ENCODE measurements around the gene LAS1L. TPM values are rescaled to one million over a fixed set of nuclear protein-coding genes. Genes with fewer than 3 reads are reported as not detected.

The LAS1L gene
- 23.3 and 44.8 TPM in 2 replicates for total RNA-seq

GRCh38 chrX:65534450-65535292 lies at the start of gene LAS1L:
TSS of gene LAS1L (minus strand) at chrX:65534787. CDS start at chrX:65534715, 72 bp downstream.

Other genes starting within 250 kb of the LAS1L start
- 356 and 431 TPM in 2 replicates for gene MSN, start 132.9 kb upstream of the LAS1L start, total RNA-seq